Measurements from ENCODE around the gene DAPK2.
A peak's percentile ranks its signal among the peaks of the same experiment; 100 is the strongest.
"Not testable (repeated sequence)": the region's sequence is repeated elsewhere in the genome, so short reads cannot be mapped to it uniquely, and the experiment has no call there.

Gene DAPK2

DNA sequence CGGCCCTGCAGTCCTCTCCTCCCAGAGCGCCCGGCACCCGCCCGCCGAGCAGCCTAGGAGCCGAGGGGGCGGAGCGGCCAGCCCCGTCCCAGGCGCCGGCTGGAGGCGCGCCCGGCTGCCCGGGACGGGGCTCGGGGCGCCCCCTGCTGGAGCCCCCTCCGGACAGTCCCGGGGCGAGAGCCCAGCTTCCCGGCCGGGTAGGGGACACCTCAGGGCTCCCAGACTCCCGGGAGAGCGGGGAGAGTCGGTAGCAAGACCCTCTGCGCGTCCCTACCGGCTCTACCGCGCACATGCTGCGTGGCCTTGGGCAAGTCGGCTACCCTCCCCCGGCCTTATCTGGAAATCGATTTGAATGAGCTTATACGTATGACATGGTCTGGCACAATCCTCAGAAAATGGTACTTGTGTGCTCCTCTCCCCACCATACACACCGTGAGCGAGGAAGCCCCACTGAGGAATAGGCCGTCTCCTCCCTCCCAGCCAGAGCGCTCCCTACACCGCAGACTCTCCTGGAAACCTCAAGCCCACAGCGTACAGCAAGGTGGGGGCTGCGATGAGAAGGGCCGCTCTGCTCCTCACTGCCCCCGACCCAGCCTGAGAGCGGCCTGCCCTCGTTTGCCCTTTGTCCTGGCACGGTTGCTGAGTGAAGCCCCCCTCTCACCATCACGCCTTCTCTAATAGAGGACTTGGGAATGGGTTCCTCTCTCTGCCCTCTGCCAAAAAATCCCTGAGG, at the start of gene DAPK2:
DAPK2 (minus strand) TSS at position 65 of the 733 bp plus-strand sequence. CDS start 6,224 bp downstream, outside the sequence.
- no peak within 1 kb of the TSS for H3K27ac ChIP-seq
- DNase-seq (ENCODE audit: low read depth, low spot score) = no peak

DNA sequence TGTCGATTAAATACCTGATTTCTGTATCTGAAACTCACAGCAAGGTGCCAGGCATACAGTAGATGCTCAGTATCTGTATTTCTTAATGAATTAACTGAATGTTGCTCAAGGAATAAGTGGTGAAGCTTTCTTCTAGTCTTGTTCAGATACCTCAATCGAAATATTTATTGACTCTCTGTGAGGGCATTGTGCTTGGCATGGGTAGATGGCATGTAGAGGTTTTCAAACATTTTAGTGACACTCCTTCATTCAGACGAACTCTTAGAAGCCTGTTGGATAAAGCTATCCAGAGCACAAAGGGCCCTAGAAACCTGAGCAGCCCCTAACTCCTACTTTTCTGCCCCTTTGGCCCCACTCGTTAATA, 49.1 kb upstream of the DAPK2 start:
- peak overlapping the region; percentile 71 for H3K27ac ChIP-seq
- no peak for DNase-seq (ENCODE audit: low read depth, low spot score)

DNA sequence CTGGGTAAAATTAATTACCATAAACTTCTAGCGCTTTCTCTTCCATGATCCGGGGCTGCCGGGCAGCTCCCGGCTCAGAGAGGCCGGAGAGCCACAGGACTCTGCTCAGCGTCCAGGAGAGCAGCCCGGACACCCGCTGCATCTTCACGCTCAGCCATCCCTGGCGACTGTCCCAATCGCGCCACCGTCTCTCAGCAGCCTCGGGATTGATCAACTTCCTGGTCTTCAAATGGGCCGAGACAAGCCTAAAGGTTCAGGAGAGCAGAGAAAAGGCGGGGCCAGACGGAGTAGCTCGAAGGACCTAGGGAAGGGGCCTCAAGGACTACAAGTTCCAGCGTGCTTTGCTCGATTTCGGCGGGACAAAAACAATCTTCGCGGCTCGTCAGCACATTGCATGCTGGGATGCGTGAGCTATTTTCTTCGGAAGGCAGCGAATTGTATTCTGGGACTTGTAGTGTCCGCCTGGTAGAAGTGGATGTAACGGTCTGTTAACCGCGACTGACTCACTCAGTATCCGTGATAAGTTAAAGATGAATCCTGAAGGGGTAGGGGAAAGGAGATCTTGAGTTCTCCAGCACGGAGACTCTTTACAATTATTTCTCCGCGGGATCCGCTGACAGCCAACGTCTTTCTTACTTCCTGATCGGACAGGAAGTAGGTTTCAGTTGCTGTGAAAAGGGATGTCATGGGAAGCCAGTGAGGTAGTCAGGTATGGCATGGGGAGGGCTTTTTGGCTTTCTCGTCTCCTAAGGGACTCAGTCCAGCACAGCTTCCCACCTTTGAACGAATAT, 47.5 kb upstream of the DAPK2 start, which contains the start of gene CIAO2A:
CIAO2A (minus strand) TSS at position 212 of the 791 bp plus-strand sequence; CDS start at position 142, 70 bp downstream.
- DNase-seq (ENCODE audit: low read depth, low spot score) = peak; percentile 95

DNA sequence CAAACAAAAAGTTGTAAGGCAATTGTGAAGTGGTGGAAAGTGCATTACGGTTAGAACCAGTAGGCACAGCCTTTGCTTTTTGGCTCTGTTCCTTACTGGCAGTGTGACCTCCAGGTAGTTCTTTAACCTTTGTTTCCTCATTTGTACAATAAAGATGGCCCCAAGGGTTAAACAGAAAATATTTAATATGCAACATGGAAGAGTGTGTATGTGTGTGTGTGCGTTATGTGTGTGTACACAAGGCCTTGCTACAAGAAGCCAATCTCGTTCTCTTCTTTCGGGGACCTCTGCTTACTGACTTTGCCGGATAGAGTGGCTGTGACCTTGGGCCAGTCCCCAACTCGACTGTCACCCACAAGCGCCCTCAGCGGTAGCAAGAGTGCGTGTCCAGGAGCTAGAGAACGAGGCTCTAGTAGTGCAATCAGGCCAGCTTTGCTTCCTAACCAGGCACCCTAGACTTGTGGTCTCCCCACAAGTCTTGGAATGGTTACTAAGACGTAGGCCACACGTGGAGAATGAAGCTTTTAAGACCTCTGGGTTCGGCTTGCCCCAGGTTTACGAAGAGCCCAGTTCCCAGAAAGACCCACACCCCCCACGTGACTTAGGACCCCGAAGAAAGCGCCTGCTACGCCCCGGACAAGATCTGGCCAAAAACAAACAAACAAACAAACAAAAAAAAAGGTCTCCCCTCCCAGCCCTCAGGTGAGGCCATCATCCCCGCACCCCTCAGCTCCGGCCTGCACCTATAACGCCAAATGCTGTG, 46.8 kb upstream of the DAPK2 start:
- peak overlapping the region; percentile 74 for H3K27ac ChIP-seq
- DNase-seq (ENCODE audit: low read depth, low spot score) = no peak

More for the DNA sequence above, 47.5 kb upstream of the DAPK2 start, which contains the start of gene CIAO2A:
- H3K27ac ChIP-seq = peak within 1 kb of the TSS; percentile 74

DNA sequence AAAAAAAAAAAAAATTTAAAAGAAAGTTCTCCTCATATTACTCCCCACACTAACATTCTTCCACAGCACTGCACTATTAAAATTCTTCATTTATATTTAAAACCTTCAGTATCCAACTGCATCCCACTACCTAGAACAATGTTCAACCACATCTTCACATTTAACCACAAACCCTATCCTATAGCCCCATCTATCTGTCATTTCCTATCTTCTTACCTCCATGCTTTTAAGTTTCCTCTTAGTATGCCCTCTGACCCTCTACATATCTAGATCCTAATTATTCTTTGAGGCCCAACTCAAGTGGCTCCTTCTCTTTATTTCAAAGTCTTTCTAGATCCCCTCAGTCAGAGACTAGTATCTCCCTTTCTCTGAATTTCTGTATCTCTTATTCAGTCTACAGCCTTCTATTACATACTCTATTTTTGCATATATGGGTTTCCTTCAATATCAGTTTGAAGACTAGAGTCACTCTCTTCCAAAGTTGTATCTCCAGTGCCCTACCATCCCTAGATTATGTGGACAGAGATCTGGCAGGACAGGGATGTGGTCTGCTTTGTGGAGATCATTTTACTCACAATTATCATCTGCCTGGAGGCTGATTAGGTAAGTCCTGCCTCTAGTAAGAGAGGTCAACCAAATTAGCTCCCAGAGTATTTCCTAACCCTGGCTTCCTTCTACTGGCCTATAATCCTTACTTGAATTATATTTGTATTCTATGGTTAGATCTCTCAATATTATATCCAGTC, 46.0 kb upstream of the DAPK2 start:
- DNase-seq (ENCODE audit: low read depth, low spot score) = no peak
- peak overlapping the region; percentile 74 for H3K27ac ChIP-seq

DNA sequence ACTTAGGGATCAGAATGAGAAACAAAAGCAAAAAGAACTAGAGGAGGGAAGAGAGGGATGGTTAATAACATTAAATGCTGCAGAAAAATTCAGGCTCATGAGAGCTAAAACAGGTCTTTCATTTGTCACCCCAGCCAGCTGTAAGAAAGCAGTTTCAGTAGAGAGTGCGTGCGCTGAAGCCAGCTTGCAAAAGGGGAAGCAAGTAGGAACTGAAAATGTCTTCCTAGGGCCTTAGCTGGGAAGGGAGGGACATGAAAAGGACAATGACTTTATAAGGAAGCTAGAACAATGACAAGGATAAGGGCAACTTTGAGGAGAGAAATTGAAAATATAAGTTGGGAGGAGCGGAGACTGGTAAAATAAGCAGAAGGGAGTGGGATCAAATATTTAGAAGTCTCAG, 44.2 kb upstream of the DAPK2 start:
- no peak for DNase-seq (ENCODE audit: low read depth, low spot score)
- no peak overlapping the region for H3K27ac ChIP-seq

DNA sequence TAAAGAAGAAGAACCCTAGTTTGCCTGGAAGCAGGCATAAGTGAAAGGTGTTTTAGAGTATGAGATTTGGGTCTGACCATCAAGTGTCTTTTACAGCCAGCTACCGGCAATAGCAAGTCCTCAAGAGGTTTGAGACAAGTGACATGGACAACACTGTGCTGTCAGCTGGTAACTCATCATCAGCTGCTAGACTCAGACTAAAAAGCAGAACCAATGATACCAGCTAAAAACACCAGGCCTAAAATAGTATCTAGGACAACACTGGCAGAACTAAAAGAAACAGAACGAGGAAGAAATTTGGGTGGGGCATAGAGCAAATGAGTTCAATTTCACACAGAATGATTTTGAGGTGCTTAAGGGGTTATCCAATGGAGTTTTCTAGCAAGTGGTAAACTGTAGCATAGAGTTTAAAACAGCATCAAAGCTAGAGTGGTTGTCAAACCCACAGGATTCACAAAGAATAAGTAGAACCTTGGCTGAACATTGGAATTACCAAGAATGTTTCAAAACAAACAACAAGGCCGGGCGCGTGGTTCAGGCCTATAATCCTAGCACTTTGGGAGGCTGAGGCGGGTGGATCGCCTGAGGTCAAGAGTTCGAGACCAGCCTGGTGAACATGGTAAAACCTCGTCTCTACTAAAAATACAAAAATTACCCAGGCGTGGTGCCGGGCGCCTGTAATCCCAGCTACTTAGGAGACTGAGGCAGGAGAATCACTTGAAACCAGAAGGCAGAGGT, 43.4 kb upstream of the DAPK2 start:
- no peak for DNase-seq (ENCODE audit: low read depth, low spot score)

DNA sequence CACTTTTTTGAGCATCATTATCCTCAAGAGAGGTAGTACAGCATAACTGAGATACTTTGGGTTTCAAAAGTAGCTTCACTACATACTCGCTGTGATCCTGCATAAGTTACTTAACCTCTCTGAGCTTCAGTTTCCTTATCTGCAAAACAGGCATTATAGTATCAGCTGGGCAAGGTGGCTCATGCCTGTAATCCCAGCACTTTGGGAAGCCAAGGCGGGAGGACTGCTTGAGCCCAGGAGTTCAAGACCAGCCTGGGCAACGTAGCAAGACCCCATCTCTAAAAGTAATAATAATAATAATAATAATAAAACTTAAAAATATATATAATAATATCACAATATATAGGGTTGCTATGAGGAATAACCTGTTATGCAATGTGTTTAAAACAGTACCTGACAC, 36.5 kb upstream of the DAPK2 start:
- H3K27ac ChIP-seq = no peak overlapping the region
- no peak for DNase-seq (ENCODE audit: low read depth, low spot score)

More for the DNA sequence above, 43.4 kb upstream of the DAPK2 start:
- no peak overlapping the region for H3K27ac ChIP-seq

DNA sequence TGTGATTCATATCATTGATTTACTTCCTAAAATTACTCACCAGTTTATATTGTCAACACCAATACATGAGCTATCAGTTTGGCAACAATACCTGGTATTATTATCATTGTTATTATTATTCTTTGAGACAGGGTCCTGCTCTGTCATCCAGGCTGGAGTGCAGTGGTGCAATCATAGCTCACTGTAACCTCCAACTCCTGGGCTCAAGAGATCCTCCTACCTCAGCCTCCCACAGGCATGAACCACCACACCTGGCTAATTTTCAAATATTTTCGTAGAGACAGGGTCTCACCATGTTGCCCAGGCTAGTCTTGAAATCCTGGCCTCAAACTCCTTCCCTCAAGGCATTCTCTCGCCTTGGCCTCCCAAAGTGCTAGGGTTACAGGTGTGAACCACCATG, 27.2 kb upstream of the DAPK2 start:
- not testable (repeated sequence) for H3K27ac ChIP-seq; DNase-seq (ENCODE audit: low read depth, low spot score)

DNA sequence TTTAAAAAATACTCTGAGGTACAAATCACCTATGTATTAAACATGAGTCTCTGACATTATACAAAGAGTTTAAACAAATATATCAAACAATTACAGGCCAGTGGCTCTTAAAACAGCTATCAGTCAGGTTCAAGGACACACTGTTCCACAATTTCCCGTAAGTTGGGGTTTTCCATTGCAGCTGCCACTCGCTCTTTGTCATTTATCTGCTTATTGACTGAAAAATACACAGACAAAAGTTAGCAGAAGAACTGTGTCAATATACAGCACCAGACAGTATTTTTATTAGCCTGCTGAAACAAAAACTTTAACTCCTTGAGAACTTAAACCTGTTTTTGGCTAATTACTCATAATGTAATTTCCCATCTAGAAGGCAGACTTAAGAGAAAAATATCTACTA, 26.5 kb upstream of the DAPK2 start:
- no peak for DNase-seq (ENCODE audit: low read depth, low spot score)
- H3K27ac ChIP-seq = no peak overlapping the region

DNA sequence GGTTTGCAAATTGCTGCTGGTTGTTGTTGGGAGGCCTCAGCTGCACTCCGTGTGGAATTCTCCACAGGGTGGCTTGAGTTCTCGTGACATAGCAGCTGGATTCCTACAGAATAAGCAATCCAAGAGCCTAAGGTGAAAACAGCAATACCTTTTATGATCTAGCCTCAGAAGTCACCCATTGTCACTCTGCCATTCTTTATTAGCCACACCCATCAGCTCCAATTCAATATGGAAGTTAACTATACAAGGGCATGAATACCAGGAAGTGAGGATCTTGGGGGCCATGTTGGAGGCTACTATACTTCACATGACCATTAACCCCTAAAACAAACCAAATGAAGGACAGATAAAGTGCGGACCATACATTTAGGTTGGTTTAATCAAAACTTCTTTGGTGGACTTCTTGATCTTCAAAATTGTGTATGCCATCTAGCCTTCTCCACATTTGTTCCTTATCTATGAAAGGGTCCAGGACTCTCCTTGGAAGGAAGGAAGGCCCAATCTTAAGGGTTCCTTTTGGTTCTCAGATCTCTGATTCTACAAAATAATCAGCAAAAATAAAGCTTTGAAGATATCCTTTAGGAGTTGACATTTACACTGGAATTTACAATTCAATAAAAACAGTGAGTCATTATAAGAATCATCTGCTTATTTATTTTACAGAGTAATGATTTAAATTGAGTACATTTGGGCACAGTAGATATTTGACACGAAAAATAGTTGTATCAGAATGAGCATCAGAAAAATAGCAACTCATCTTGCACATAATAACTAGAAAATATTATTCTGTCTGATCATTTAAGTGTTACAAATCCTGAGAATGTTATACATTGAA, 25.9 kb upstream of the DAPK2 start:
- no peak for DNase-seq (ENCODE audit: low read depth, low spot score)
- H3K27ac ChIP-seq = peak overlapping the region; percentile 39

DNA sequence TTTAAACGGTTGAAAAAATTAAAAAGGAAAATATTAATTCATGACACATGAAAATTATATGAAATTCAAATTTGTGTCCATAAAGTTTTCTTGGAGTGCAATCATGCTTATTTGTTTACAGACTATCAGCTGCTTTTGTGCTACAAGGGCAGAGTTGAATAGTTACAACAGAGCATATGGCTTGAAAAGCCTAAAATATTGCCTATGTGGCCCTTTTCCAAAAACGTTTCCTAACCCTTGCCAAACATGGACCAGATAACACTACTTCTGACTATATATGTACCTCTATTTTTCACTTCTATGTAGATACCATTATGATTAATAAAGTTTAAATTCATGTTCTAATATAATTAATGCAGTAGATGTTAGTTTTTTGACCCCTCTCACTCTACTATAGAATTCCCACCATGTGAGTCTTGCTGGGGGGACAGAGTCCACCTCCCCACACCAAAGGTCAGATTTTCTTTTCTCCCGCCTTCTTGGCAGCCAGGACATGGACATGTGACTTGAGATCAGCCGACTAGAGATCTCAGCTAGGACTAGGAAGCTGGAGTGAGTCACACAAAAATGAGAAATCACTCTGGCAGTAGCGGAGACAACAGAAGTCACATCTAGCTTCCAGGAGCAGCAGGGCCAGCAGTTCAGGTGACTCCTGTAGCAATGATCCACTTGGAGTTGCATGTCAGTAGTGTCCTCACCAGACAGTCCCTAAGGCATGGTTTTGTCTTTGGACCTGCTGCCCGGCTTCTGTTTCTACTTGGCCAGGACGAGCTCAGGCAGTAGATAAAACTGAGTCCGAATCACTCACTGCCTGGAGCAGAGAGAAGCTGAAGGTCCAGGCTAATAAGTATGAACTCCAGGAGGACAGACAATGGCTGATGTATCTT, 24.9 kb upstream of the DAPK2 start:
- peak; percentile 43 for DNase-seq (ENCODE audit: low read depth, low spot score)
- peak overlapping the region; percentile 39 for H3K27ac ChIP-seq

DNA sequence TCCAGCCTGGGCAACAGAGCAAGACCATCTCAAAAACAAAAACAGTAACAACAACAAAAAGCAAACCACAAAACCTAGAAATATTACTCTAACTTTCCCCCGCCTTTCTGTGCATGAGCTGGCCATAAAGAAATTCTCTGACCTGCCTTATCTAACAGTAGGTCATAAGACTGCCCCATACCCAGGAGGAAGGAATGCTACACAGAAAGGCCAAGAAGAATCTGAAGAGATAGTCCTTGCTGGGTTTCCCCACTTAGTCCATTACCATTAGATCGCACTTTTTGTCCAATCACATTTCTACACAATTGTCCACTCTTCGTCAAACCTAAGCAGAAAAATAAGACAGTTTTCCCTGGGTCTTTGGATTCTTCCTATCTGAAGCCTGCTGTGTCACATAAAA, 23.8 kb upstream of the DAPK2 start:
- H3K27ac ChIP-seq = no peak overlapping the region
- DNase-seq (ENCODE audit: low read depth, low spot score) = no peak

DNA sequence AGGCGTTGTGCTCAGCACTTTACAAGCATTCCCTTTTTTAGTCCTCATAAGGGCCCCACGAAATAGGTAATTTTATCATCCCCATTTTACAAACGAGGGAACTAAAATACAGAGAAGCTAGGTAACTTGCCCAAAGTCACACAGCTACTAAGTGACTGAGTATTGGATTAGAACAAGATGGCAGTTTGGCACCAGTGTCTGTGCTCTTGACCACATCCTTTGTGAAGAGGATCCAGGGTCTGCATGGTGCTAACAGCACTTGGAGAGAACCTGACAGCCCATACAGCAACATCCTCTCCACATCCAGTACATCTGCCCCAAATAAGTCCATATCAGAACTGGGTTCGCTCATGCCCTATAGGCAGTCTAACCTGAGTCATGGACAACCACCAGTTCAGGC, 21.8 kb upstream of the DAPK2 start:
- H3K27ac ChIP-seq = no peak overlapping the region
- DNase-seq (ENCODE audit: low read depth, low spot score) = no peak

DNA sequence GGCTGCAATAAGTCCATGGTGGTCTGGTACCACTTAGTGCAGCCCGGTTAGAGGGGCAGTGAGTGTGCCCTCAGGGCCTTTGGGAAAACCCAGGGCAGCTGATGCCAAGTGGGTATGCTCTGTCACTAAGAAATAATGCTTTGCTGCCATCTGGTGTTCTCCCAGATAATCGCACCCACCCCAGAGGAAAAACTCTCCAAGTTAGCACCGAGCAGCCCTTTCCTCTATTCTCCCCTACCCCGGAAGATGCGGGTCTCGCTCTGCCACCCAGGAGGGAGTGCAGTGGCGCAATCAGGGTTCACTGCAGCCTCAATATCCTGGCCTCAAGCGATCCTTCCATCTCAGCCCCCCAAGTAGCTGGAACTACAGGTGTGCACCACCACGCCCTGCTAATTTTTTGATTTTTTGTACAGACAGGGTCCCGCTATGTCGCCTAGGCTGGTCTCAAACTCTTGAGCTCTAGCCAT, 21.3 kb upstream of the DAPK2 start:
- no peak for DNase-seq (ENCODE audit: low read depth, low spot score)
- H3K27ac ChIP-seq = no peak overlapping the region

DNA sequence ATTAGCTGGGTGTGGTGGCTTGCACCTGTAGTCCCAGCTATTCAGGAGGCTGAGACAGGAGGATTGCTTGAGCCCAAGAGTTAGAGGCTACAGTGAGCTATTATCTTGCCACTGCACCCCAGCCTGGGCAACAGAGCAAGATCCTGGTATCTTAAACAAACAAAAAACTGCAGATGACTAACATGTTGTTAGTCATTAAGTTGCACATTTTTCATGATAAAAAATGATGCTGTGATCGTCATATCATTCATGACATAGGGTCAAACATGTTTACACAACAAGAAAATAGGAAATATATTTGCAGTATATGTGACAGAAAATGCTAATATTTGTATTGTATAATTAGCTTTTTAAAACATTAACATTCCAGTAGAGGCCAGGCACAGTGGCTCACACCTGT, 20.2 kb upstream of the DAPK2 start:
- no peak overlapping the region for H3K27ac ChIP-seq
- no peak for DNase-seq (ENCODE audit: low read depth, low spot score)

DNA sequence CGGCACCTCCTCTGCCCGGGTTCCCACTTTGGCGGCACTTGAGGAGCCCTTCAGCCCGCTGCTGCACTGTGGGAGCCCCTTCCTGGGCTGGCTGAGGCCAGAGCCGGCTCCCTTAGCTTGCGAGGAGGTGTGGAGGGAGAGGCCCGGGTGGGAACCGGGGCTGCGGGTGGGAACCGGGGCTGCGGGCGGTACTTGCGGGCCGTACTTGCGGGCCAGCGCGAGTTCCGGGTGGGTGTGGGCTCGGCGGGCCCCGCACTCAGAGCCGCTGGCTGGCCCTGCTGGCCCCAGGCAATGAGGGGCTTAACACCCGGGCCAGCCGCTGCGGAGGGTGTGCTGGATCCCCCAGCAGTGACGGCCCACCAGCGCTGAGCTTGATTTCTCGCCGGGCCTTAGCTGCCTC, 14.4 kb upstream of the DAPK2 start:
- no peak overlapping the region for H3K27ac ChIP-seq
- DNase-seq (ENCODE audit: low read depth, low spot score) = no peak
